Esophagus mucosa (tissue), 1 donor: Measurements from ENCODE around the gene EFR3B. TPM values are rescaled to one million over a fixed set of nuclear protein-coding genes. Genes with fewer than 3 reads are reported as not detected.
"Not testable (repeated sequence)": the region's sequence is repeated elsewhere in the genome, so short reads cannot be mapped to it uniquely, and the experiment has no call there.

Experiments
- ATAC-seq: fragments of 200-7000 bp; cut with Tn5 transposase; one replicate; pipeline ENCODE4 v1.9.1; 2020
- total RNA-seq: library from RNA; stranded (reverse); gene quantifications from one replicate; pipeline ENCODE4 v1.2.4, GENCODE V29; 2023
- donor health status: DM: yes; HTN: yes; CAD: no.

Gene EFR3B, protein sequence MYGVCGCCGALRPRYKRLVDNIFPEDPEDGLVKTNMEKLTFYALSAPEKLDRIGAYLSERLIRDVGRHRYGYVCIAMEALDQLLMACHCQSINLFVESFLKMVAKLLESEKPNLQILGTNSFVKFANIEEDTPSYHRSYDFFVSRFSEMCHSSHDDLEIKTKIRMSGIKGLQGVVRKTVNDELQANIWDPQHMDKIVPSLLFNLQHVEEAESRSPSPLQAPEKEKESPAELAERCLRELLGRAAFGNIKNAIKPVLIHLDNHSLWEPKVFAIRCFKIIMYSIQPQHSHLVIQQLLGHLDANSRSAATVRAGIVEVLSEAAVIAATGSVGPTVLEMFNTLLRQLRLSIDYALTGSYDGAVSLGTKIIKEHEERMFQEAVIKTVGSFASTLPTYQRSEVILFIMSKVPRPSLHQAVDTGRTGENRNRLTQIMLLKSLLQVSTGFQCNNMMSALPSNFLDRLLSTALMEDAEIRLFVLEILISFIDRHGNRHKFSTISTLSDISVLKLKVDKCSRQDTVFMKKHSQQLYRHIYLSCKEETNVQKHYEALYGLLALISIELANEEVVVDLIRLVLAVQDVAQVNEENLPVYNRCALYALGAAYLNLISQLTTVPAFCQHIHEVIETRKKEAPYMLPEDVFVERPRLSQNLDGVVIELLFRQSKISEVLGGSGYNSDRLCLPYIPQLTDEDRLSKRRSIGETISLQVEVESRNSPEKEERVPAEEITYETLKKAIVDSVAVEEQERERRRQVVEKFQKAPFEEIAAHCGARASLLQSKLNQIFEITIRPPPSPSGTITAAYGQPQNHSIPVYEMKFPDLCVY
- 0.48 TPM for total RNA-seq

DNA sequence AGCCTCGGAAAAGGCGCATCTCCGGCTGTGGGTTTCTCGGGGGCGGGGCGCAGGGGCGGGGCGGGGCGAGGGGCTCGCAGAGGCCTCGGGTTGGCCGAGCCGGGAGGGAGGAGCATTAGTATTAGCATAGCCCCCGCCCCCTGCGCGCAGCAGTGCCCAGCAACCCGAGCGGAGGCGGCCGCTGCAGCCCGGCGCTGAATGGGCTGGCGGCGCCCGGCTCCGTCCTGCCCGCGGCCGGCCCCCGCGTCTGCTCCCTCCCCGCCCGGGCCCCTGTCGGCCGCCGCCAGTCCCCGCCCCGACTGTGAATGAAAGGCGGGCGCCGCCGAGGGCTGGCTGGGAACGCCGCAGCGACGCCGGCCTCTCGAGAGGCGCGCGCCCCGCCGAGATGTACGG lies at the start of gene EFR3B:
Gene EFR3B (plus strand): TSS at position 149 of the 393 bp plus-strand sequence. CDS start 237 bp downstream, at position 386.
- peak; percentile 99 for ATAC-seq

DNA sequence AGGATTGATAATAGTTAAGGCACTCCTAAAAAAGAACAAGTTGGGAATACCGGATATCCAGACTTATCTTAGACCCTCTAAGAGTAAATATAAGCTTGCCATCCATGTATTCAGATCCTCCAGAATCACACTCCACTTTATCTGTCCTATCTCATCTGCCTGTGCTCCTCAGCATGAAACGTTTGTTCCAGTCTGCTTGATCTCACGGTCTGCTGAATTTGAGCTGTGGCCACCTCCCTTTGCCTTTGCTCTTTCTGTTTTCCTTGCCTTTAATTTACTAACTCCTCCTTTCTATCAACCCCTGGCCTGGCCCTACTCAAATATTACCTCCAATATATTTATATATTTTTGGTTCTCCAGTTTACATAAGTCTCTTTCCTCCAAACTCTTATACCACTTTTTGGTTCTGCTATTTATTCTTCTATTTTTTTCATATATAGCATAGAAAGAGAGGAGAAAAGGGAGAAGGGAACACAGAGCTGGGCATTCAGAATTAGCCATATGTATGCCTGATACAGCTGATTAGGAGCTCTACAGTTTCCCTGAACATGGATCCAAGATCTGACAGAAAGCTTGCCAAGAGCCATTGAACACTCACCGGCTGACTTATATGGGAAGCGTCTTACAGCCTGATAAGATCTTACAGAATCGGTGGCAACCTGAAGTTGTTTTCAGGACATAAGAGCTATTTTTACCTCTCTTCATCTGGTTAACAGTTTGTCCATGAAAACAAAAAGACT lies 48.3 kb upstream of the EFR3B start:
- ATAC-seq, result no peak

DNA sequence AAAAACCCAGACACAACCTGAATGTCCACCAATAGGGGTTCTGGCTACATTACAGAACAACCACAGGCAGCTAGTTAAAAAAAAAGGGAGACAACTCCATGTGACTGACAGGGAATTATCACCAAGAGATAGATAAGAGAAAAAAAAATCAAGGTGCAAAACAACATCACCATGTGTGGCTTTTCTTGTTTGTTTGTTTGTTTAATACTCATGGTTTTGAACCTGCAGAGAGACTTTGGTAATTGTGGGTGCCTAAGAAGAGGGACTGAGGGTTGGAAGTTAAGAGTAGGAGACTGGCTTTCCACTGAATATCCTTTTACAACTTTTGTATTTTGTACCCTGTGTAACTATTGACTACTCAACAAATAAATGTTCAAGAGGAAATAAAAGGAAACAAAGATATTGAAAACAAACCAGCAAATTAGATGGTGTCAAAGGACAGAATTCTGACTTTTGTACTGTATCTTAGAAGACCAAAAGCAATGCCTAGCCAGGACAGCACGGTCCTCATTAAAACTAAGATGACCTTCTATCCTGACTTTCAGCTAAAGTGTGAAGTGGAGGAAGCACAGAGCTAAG lies 47.6 kb upstream of the EFR3B start:
- no peak for ATAC-seq

DNA sequence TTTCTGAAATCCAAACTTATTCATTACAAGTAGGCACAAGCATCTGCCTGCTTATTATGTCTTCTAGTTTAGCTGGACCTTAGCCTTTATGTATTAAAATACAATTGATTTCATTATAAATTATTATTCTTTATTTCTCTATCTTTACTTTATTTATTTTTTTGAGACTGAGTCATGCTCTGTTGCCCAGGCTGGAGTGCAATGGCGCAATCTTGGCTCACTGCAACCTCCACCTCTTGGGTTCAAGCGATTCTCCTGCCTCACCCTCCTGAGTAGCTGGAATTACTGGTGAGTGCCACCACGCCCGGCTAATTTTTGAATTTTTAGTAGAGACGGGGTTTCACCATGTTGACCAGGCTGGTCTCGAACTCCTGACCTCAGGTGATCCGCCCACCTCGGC lies 42.8 kb upstream of the EFR3B start:
- ATAC-seq, result not testable (repeated sequence)

DNA sequence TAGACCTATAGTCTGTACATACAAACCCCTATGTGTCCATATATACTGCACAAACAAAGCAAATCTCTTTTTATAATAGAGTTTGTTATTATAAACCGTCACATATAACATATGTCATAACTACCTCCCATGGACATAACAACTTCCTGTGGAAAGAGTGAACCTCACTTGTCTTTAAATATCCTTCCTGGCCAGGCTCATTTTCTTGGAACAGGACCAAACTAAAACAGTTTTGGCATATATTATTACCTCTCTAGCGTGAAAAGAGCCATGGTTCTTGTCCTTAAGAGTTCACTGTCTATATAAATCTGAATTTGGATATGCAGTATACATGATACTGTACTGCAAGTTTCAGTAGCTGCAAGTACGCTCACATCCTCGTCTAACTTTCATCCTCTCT lies 41.8 kb upstream of the EFR3B start:
- no peak for ATAC-seq

DNA sequence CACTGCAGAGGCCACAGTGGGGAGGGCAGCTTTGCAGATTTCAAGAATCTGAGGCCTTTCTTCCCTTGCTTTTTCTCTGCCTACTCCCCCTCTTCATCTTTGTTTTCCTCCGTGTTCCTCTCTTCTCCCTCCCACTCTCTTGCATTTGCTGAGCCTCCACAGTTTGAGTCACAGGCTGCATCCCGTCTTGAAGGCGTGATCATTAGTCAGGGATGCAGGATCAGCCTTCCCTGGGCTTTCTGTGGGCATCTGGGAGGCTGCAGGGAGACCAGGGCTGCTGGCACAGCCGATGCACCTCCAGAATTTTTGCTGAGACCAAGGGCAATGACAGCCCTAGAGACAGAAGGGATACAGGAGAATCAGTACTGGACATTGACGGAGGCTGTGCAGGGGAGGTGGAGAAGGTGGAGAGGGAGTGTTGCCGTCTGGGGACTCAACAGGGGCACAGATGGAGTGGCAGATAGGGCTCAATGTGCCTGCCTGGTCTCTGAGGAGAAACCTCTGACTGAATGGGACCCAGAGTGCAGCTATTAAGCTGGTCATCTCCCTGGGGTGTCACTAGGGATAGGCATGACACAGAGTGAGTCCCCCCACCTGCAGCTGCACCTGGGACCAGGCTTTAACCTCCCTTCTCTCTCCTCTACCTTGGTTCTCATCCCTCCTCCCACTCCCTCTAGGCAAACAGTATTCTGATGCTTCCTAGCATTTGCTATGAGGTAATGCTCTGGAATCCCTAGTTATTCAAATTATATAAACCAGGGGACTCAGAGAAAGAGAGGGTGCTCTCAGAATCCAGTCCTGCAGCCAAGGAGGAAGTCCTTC lies 41.2 kb upstream of the EFR3B start:
- ATAC-seq, result no peak

DNA sequence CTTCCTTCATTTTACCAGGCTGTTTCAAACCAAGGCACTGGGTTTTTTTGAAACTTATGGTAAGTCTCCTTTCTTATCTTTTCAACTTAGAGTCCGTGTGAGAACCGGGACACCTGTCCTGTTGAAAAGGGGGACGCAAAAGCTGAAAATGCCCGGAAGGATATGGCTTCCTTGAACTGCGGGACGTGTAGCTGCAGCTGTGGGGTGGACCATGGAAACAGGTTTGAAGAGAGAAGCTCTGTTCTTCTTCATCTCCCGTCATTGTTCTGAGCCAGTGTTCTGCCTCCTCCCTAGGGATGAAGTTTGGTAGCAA lies 40.6 kb upstream of the EFR3B start:
- no peak for ATAC-seq

DNA sequence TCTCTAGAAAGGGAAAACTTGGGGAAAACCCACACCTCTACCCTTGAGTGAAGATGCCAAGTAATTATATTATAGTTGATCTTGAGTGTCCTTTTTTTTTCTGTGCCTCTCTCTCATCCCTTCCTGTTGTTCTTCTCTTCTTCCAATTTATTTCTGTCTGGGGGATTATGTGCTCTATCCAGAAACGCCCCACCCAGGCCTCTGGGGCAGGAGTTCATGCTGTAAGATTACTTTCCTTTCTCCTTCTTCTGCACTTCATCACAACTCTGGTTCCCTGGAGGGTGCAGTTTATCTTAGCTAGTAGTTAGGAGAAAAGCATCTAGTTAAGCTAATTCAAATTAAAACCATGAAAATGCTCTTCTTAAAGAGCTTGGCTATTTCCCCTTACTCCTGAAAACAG lies 39.8 kb upstream of the EFR3B start:
- no peak for ATAC-seq

DNA sequence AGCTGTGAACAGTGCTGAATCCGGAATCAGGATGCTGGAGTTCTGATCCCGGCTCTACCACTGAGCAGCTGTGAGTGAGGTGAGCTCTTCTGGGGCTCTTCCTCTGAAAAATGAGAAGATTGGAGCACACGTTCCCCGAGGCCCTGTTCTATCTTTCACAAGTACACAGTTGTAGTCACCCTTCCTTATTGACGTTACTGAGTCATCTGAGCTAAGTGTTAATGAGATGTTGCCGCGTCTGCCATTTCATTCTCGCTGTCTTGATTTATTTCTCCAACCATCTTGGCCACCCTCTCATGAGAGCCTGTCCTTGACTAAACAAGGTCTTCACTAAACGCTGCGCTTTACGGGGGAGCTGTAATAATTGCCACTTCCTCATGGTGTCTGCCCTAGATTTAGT lies 31.9 kb upstream of the EFR3B start:
- ATAC-seq, result peak; percentile 47

DNA sequence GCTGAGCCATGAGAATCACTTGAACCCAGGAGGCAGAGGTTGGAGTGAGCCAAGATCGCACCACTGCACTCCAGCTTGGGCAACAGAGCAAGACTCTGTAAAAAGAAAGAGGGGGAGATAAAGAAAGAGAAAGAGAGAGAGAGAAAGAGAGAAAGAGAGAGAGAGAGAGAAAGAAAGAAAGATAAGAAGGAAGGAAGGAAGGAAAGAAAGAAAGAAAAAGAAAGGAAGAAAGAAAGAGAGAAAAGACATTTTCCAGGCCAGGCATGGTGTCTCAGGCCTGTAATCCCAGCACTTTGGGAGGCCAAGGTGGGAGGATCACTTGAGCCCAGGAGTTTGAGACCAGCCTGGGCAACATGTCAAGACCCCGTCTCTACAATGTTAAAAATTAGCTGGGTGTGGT lies 30.5 kb upstream of the EFR3B start:
- not testable (repeated sequence) for ATAC-seq

DNA sequence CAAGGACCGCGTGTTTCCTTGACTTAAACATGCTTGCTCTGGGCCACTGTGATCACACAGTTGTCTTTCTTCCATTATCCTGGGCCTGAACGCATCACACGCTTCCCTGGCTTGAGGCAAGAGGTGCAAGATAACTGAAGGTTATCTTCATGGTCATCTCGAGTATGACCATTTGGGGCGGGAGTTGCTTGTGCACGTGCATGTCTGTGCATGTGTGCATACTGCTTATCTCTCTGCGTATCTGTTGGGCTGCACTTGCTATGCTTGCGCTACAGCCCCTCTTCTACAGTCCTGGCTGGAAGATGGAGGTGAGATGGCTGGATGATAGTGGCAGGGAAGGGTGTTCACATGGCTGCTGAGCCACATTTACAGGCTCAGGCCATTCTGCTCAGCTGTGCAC lies 27.2 kb upstream of the EFR3B start:
- no peak for ATAC-seq

DNA sequence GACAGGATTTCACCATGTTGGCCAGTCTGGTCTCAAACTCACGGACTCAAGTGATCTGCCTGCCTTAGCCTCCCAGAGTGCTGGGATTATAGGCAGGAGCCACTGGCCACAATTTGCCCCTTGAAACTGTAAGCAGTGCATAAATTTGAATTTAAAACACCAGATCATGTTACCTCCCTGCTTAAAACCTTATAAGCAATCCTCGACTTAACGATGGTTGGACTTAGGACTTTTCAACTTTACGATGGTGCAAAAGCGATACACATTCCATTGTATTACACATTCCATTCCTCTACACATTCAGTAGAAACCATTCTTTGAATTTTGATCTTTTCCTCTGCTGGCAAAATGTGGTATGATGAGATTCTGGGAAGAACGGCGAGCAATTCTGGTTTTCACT lies 23.2 kb upstream of the EFR3B start:
- ATAC-seq, result no peak

DNA sequence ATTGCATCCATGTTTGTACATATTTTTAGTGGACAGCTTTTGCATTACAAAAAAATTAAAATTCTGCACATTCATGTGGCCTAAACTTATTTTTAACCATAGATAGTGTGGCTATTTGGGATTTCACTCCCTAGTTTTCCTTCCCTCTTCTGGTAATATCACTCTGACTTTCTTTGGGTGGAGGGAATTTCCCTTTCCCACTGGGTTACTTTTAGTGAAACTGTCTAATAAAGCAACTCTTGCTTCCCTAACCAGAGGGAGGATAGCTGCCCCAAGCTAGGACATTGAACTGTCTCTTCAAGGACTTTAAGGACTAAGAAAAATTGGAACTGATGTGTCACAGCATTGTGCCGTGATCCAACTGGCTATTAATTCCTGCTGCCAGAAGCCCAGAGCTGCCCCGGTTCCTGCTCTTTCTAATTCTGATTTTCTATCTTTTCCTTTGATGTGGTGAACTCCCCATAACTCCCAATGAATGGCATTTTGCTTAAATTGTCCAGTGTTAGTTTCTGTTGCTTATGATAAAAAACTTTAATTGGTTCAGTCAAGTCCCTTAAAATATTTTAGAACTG lies 20.0 kb upstream of the EFR3B start:
- no peak for ATAC-seq

DNA sequence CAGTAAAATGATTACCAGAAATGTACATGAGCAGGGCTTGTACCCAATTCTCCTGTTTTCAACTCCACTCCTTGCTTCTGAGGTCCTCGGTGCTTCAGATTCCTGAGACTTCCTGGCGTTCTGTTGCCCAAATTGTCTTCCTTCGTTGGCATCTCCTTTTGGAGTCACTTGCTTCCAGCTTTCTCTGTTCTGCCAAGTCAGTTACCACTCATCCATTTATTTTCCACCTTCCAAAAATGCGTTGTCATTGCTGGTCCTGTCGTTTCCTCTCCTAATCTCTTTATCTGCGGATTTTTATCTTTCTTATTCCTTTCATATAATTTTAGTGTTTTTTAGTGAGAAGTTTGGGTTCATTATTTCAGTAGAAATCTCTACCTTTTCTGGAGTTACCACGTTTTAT lies 18.5 kb upstream of the EFR3B start:
- ATAC-seq, result no peak

DNA sequence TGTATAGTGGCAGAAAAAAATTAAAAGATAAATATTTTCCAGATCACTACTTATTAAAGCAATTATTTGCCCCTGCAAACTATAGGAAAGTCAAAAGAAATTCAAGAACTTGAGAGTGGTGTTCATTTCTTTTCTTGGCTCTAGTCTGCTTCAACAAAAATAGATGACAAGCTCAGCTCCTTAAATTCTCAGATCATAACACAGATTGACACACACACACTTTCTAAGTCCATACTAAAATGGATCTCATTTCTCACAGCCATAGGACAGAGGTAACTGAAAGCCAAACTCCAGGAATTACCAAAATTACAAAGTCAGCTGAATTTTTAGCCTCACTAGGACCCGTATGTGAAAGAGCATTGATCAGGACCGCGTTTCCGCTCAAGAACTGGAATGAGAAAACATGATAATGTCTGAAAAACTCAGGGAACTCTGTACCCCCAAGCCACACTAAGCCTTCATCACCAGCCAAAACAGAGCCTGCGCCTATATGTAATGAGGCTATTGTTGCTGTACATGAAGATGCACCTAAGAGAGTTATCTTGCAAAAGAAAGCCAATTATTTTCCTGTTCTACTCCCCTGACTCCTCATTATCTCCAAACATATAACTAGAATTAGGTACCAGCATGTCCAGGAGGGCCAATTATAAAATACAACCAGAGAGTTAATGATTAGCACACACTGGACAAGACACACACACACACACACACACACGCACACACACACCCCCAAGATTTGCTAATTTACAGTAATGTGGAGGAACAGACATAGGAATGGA lies 16.5 kb upstream of the EFR3B start:
- ATAC-seq, result no peak

DNA sequence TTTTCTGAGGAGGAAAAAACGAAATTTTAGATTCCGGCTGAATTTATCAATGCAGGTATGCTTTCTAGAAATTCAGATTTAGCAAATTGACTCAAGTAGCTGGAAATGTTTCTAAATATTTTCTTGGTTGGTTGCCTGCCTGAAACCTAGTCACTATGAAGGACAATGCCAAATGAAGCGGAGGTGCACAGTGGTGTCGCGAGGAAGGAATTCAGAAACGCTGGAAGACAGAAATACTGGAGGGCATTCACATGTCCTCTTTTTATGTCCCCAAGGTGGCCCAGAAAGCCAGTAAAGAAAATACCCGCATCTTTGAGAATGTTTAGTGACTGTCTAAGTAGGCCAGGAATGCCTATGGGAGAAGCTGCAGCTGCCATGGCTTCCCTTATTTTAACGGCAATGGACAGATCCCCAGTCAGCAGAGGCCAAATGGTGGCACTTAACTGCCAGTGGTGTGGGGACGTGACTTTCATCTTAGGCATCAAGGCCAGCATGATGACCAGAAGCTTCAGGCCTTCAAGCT lies 15.8 kb upstream of the EFR3B start:
- ATAC-seq, result no peak

DNA sequence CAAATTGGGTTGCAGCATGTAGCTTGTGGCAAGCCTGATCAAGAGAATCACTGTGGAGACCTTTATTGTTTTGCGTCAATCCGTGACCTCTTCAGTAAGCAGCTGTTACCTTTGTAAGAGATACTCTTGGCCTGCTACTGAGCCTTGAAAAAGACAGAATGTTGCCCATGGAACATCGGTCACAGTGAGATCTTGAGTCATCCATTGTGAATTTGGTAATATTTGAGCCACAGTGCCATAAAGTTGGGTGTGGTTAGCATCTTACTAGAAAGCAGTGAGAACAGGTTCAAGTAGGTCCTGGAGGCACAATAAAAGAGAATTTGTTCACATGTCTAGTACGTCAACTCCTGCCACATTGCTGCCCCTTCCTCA lies 12.7 kb upstream of the EFR3B start:
- ATAC-seq, result peak; percentile 70

DNA sequence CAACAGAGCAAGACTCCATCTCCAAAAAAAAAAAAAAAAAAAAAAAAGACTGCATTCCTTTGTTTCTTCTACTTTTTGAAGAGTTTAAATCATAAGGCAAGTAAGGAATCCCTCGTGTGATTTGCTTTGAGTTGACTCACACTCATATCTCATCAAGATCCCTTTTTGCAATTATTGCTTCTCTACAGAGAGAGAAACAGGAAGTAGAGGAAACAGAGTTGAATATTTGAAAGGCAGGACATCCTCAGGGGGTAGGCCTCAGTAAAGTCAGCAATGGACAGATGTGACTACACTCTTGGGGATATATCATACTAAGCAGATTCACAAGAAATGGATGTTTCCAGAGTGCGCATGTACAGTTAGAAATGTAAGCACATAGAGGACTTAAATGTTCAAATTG lies 11.2 kb upstream of the EFR3B start:
- ATAC-seq, result no peak

DNA sequence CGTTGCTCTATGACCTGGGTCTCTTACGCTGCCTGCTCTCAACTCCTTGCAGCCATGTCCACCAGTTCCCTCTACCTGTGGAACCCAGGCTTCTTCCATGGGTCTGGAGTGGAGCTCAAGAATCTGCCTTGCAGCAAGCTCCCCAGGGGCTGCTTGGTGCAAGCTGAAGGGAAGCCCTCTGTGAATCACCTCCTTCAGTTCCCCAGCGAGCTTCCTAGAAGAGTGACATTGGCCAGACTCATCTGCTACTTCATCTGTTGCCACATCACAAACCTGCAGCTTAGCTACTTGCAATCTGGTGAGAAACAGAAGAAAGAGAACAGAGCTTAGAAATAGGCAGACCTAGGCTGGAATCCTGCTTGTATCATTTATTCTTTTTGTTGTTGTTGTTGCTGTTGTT lies 9.8 kb upstream of the EFR3B start:
- ATAC-seq, result no peak

DNA sequence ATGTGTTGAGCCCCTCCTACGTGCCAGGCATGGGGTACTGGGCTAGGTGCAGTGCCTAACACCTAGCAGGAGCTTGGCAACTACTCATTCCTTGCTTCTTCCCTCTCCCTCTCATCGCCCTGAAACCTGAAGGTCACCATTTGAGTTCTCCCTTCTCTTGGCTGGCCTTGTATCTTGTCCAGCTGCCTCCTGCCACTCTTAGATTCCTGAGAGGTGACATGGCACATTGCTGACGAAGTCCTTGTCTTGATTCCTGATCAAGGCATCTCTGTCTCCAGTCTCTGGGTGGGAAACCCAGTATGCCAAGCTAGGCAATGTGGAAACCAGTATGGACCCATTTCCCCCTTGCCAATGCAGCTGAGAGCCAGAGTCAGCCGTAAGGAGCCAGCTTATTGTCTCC lies 9.0 kb upstream of the EFR3B start:
- no peak for ATAC-seq

DNA sequence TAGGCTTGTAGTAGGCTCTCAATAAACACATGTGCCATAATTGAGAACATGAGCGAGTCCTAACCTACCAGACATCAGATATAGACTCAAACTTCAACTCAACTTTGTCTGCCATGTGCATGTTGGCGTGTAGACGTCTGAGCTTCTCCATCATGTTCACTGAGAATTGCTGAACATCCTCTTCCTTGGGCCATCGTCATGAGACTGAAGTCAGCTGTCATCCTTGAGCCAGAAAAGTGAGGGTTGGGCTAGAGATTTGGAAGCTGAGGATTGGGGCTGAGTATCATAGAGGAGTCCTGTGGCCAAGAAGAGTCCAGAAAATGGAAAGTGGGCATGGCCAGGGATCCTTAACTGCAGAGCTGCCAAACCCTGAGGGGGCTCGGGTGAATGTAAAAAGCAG lies 7.8 kb upstream of the EFR3B start:
- no peak for ATAC-seq
